NCI-H2107 treated with DMSO at 0.1 percent for 48 hours (cell line): ENCODE measurements around the gene TAGLN.

ENCODE experiments used
- DNase-seq: peaks from one replicate; lab custom pipeline; 2025; ENCODE audit not compliant: unreplicated experiment; lab: John Stamatoyannopoulos, UW

TAGLN gene

DNA sequence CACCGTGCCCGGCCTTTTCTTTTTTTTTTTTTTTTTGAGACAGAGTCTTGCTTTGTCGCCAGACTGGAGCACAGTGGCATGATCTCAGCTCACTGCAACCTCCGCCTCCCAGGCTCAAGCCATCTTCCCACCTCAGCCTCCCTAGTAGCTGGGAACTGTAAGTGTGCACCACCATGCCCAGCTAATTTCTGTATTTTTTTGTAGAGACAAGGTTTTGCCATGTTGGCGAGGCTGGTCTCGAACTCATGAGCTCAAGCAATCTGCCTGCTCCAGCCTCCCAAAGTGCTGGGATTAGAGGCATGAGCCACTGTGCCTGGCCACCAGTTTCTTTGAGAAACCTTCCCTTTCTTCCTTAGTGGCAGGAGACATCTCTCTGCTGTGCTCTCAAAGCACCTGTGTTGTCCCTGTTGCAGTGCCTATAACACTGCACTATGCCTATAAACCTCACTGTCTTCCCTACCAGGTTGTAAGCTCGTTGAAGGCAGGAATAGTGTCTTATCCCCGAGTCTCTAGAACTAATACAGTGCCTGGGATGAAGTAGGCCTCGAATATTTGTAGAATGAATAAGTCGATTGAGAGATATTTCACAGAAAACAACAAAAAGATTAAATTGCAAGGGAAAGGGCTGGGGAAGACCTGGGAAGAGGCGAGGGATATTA is 13.7 kb downstream of the TAGLN start:
- DNase-seq, result no peak

DNA sequence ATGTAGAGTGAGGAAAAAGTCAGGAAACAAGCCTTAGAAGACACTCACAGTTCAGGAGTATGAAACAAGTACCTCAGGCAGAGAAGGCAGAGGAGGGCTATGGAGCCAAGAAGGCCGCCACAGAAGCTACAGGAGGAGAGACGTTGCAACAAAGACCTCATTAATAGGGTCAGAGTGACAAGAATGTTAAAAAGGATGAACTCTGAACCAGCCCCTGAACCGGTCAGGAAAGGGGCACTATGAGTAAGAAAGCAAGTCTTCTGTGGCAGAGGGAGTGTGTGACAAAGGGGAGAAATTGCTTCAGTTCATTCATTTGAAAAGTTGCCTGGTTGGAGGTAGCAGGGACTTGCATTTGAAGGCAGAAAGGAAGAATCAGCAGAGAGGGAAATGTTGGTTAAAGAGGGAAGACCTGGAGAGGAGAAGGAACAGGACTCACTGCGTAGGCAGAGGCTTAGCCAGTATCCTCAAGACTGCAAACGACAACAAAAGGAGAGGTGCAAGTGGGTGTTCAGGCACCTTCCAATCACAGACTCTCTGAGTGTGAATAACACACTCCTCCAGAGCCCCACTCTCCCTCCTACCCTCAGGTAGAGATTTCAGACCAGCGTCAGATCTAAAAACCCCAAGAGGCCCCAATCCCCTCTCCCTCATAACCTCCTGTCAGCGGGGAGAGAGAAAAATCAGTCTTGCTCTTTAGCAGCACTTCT is 15.4 kb downstream of the TAGLN start:
- no peak for DNase-seq

DNA sequence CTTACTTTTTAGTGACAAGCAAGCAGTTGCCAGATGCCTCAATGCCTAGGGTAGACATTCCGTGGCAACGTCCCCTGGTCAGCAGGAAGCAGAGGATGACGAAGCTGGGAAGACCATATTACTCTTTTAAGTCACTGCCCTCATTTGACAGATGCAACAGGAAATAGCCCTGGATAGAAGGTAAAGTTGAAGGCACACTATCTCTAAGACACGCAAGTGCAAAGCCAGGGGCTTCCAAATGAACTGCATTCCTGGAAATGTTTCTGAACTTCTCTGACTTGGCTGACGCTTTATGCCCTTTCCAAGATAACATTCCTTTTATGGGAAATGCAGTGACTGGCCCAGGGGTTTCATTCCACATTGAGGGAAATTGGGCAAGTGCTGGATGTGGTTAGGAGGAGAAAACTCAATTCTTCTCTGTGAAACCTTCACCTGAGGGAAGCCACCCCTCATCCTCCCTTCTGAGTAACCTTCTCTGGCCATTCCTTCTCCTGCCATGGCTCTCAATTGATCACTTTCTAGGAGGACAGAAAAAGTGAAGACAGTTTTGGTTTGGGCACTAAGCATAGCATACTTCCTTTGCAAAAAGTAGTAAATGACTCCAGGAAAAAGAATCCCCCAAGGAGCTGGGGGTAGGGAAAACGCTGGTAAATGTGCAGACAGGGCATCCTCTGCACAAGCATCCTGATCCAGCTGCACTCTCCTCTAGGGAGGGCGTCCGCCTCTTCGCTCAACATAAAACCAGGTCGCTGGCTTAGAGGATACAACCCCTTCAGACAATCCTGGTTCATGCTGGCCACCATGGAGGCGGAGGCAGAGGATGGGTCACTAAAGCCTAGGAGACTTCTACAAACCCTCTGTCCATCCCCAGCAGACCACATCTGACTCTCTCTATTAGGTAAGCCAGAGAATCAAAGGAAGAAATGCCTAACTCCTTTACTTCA is 18.2 kb downstream of the TAGLN start:
- DNase-seq, result no peak

DNA sequence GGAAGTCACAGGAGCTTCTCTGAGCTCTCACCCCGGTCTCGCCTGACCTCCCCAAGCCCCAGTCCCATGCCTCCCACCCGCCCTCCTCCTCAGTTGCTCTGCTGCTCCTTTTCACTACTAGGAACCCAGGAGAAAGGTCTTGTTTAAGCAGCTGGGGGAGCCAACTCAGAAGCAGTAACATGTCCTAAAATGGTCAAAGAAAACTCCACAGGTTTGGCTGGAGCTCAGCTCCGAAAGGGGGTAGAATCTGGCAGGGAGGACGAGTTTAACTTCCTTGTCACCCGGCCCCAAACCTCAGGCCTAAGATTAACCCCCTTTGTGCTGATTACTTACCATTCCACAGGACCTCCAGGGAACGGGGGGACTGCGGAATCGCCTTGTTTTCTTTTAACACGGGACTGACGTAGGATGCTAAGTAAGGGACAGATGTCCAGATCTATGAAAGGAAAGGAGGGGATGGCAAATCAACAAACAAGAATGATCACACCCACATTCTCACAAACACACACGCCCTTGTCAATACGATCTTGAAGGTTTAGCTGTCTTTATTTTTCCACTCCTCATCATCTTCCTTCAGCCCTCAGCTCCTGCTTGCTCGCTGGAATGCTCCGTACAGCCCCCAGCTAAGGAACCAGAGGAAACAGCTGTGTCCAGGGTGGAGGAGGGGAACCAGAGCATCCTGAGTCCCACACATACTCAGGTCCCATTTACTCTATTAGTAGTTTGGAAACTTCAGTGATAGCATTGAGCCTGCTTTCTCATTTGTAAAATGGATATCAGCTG is 19.2 kb downstream of the TAGLN start:
- DNase-seq, result no peak

DNA sequence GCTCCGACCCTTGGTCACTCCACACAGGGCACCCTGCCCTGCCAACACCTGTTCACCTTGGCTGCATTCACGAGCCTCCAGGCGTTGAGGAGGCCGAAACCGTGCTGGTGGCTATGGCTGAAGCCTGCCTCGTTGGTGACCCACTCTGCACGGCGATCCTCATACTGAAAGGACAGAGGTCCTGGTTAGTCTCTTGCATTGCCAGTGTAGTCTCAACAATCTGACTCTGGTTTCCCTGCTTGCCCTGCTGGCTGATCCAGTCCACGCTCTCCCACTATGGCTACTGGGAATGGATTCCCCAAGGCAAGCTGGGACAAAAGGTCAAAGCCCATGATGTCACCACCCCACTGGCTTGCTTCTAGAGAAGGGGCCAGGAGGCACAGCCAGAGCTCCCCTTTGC is 19.8 kb downstream of the TAGLN start:
- DNase-seq, result no peak

DNA sequence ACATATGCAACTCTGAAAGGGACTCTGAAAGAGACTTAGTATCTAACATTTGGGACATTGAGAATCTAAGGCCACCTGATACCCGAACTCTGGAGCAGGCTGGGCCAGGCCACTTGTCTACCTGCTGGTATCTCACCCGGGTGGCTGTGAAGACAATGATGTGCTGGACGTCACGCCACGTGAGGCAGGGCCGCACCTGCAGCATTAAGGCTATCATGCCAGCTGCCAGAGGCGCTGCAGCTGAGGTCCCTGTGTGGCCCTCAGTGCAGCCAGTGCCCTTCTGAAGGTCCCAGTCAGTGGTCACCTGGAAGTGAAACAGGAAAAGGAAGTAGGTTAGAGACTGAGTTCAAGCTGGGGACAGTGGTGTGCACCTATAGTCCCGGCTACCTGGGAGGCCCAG is 20.3 kb downstream of the TAGLN start:
- DNase-seq, result no peak

DNA sequence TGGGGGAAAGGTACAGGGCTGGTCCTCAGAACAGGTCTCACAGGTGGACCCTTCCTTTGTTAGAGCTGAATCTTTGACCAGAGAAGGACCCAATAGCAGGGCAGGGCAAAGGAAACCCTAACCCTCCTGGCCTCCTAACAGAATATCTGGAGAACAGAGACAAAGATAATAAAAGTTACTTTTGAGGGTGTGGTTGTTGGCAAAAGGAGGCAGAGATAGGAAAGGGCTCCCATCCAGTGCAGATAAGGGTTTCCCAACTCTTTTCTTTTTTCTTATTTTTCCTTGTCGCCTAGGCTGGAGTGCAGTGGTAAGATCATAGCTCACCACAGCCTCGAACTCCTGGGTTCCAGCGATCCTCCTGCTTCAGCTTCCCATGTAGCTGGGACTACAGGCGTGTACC is 20.8 kb downstream of the TAGLN start:
- DNase-seq, result no peak

DNA sequence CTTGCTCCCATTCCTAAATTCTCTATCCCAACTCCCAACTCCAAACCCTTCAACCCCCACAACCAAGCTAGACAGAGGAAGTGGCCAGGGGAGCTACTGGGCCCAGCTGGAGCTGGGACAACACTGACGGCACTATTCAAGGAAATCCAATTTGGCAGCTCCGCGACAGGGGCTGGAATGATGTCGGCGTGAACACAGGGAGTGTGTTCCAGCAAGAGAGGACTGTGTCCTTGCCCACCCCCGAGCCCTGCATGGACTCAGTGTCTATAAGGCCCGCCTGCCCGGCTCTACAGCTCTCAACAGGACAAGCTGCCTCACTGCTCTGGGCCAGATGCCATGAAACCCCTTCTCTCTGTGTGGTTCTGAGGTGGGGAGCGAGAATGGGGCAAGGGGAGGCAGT is 21.4 kb downstream of the TAGLN start:
- DNase-seq, result no peak

DNA sequence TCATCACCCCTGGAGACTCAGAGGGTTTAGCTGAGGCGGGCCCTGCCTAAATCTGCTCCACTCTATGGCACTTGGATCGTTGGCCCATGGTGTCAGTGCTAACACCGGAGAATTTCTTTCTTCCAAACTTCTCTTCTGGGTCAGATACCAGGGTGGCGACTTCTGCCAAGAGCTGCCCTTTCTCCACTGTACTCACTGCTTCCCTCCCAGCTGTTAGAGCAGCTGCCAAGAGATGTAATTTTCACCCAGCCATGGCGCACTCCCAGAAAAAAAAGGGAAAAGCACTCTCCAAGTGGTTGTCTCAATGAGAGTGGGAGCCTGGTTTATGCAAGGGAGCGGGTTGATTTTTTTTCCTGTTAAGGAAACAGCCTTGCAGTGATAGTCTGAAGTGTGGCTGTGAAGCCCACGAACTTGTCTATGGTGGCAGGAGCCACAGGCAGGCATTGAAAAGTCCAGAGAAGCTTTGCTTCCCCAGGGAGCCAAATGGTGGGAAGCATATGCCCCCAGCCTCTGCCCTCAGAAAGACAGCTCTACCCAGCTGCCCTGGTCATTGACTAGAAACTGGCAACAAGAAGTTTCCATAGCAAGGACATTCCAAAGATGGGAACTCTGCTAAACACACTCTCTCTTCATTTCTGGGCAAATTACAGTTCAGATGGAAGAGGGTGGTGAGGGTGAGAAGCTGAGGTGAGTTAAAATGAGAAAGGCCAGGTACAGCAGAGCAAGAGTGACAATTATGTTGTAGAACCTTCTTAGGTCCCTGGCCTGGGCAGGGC is 22.0 kb downstream of the TAGLN start:
- peak; percentile 46 for DNase-seq

DNA sequence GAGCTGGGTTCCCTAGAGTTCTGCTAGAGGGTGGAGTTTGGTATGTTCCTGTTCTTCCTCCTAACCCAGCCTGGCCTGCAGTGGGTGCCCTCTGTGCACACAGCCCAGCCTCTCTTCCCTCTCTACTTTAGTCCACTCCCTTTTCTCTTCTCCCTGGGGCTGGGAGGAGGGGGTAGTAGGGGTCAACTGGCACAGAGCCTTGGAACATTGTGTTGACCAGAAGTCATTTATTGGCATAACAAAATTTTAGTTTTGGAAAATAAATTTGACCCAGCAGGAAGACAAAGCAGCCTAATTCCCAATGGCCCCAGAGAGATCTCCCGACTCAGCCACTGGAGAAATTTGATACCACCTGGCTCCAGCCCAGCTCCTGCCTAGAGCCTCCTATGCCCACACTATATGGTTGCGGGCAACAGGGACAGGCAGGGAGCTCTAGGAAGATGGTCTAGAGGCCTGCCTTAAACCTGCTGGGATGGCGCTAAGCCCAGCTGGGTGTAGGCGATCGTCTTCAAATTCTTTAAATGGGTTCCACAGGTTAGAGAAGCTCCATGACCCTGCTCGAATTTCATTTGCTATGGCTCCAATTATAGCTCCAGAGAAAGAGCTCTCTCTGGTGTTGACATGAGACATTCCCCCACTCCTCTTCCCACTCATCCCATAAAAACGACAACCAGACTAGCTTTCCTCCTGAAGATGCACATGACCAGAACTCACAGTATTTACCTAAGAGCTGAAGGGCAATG is 22.8 kb downstream of the TAGLN start:
- peak; percentile 85 for DNase-seq

DNA sequence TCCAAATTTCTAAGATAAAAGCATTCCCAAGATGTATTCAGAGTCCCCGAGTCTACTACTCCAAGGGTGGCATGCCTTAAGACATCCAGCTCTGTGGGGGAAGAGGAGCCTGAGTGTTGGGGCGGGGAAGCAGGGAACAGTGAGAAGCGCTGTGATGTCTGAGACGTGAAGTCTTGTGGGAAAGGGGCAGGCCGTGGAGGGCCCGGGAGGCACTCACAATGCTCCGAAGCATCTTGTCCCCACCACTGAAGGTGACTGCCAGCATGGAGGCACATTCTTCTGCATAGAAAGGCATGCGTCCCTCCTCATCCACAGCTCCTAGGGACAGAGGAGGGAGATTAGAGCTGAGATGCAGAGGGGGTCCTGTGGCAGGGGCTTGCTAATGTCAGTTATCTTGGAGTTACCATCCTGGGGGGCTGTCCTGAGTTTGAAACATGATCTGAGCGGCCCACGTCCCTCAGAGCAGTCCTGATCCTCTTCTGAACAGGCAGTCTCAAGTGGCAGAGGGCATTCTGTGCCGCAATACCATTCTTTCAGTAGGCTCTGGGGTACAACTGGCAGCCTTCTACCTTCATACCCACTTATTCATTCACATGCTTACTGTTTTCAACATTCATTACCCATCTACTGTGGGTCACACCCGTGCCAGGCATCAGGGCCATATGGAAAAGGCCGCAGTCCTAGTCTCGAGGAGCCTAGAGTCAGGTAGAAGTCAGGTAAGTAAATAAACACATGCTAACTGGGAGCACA is 24.0 kb downstream of the TAGLN start:
- DNase-seq, result no peak

DNA sequence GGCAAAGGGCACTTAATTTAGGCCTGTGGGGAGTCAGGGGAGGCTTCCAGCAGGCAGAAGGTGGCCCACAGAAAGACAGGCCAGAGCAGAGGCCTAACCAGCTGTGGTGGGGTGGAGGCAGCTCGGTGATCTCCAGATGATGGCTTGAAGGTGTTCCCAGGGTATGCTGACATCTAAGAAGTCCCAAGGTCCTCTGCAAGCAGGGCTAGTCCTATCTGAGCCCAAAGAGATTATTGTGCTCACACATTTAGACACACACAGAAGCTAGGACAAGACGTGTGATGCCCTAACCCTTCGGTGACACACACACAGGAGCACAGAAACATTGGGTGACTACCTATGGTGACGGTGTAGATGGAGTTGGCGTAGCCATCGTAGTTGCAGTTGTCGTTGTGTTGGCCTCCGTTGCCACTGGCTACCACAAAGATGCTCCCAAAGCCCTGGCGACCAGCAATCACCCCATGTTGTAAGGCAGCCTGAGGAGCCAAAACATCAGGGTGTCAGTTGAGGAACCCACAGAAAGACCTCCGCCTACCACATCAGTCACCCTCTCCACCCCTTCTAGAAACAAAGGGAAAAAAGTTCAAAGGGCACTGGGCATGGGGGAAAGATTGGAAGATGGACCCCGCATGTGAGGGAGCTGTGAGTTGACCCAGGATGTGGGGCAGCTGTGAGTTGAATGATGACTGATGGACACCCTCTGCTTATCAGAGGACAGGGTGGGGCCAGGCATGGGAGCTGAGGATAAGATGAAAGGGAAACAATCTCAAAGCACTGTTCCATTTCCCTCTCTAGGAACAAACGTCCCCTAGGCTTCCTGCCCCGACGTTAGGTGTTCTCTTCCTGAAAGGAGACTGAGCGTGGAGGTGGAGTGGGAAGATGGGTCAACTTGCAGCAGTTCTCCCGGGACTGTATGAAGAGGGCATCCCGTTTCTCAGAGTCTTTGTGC is 24.8 kb downstream of the TAGLN start:
- DNase-seq, result no peak

DNA sequence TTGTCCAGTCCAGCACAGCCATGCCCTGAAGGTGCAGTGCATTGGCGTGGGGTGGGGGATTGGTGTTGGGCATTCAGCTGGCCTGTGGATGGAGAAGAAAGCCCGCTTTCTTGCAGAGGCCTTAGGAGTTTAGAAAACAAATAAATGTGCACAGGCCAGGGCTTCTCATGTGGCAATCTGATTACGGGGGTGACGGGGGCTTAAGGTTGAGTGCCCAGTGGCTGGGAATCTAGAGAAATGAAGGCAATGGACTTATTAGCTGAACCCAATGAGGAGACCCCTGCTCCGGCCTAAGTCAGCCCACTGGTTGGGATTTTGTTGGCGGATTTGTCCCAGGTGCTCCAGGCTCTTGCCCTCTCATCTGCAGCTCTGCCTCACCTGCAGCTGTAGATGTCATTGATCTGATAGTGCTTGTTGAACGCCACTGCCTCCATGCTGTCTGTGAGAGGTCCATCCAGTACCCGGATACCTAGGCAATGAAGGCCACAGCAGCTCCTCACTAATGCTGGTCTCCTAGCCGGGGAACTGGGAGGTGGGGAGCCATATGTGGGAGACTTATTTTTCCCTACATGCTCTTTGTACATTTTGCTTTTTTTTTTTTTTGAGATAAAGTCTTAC is 26.5 kb downstream of the TAGLN start:
- DNase-seq, result no peak

DNA sequence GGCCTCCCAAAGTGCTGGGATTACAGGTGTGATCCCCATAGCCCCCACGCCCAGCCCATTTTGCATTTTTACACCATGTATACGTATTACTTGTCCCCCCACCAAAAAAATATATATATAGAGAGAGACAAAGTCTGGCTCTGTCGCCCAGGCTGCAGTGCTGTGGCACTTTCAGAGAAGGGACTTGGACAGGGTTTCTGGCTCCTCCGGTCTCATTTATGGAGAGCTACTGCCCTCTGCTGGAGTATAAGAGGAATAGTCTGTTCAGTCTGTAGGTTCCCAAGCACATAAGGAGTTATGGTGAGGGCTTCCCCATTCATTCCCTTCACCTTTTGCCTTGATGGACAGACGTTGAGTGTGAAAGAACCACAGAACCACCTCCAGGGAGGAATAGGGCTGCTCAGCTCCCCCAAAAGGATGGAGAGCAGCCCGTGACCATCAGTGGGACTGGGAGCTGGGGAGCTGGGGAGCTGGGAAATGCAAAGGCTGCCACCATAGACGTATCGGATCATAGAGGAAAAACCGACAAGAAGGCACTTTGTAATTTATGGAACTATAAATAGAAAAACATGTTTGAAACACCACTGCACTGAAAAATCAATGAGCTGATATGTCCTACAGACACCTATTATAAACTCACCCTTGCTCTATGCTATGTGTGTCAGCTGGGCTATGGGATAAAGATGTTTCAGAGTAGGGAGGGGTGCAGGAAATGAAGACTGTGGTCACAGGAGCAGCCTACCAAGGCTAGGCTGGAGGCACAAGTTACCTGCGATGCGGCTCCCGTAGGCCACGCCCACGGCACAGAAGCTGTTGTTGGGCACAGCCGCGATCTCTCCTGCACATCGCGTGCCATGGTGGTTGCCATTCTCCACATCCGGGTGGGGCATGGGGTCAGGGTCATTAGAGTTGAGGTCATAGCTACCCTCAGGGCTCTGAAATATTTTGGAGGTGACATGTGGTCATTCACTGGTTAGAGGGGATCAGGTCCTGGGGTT is 27.5 kb downstream of the TAGLN start:
- DNase-seq, result peak; percentile 87

DNA sequence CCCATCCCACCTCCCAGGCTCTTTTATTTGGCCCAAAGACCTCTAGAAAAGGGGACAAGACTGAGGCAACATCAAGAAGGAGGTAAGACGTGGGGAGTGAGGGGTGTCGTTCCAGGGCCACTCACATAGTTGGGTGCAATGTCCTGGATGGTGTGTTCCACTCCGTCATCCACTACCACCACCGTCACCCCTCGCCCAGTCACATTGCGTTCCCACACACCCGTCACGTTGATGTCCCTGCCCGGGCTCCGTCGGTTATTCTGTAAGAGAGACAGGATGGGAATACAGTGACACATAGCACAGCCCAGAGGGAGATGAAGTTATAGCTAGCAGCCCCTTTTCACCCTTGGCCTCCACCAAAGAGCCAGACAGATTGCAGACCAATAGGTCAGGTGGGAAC is 28.9 kb downstream of the TAGLN start:
- DNase-seq, result no peak

DNA sequence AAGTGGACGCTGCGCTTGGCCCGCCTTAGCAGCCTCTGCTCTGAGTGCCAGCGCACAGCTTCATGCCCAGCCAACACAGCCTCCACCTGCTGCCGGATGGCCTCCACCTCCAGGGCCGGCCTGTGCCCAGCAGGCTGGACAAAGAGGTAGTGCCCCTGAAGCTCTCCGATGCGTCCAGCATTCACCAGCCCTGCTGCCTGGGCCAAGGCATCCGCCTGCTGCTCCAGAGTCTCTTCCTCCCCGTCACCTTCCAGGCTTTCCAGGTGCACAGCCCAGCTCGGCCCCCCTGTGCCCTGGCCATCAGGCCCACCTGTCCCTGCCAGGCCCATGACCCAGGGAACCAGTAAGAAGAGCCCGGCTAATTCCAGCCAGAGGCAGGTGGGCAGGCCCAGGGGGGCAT is 30.2 kb downstream of the TAGLN start:
- no peak for DNase-seq
